Urinary bladder (tissue), 4 donors: ENCODE measurements around the gene AP3D1. TPM values are rescaled to one million over a fixed set of nuclear protein-coding genes. Genes with fewer than 3 reads are reported as not detected.

Experiments used
- DNase-seq: peaks from one replicate; pipeline ENCODE4 v3.0.0-alpha.2; 2015; ENCODE audit errors: extremely low spot score
- H3K27ac ChIP-seq: one replicate; pipeline ENCODE4 v1.5.1; 2013; ENCODE audit warnings: low read depth, mild to moderate bottlenecking, moderate library complexity
- H3K36me3 ChIP-seq: one replicate; pipeline ENCODE4 v1.6.1; 2013; ENCODE audit warnings: mild to moderate bottlenecking, moderate library complexity; ENCODE audit not compliant: insufficient read depth
- H3K4me1 ChIP-seq: one replicate; pipeline ENCODE4 v1.6.1; 2013; ENCODE audit warnings: mild to moderate bottlenecking, moderate library complexity; ENCODE audit not compliant: insufficient read depth
- H3K4me3 ChIP-seq: one replicate; pipeline ENCODE4 v1.5.1; 2013; ENCODE audit warnings: low read depth, low read length
- WGBS: extraction: QIAGEN DNeasy Blood & Tissue Kit; methylation state at CpG from one replicate; pipeline ENCODE4 v1.1.7; 2013; 5-methylcytosine and 5-hydroxymethylcytosine counted together
- polyA plus RNA-seq: library from polyadenylated mRNA; stranded (reverse); fragments of 200-250 nt; gene quantifications from one replicate; pipeline ENCODE4 v1.2.3, GENCODE V29; 2013
- total RNA-seq: library from RNA; depleted of rRNA; stranded (reverse); fragments of >200 nt; gene quantifications from one replicate; pipeline ENCODE4 v1.2.3, GENCODE V29; 2014
- donor health status: healthy with polysubstance abuse.
- donor health status: healthy.

The AP3D1 gene
- total and polyA plus RNA-seq, 2 donors = 48.9 to 87.8 TPM

- Histone ChIP-seq H3K4me3 (no peak overlapping the region), H3K36me3 (no peaks in the 10 kb centered on the region), H3K4me1 (no peaks in the 10 kb centered on the region), H3K27ac (no peak overlapping the region)
- WGBS = 83% methylated on average over 18 of the region's 18 CpGs
- DNase-seq = no peak
Observed at GRCh38 chr19:2173767-2174577, 22.6 kb upstream of the AP3D1 start.

DNA sequence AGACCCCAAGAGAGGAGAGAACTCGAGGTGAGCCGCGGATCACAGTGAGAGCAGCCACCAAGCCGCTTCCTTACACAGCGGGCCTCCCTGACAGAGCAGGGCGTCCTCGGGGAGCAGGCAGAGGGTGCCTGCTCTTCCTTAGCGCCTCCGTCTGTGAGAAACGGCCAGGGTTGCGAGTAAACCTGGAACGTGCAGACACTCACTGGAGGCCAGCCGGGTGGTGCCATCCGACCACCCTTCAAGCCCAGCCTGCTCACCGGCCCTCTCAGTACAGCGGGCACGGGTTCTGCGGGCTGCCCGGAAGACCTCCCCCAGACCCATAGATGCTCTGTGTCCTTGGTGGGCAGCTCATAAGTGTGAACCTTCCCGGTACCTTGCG, 22.0 kb upstream of the AP3D1 start:
- H3K4me3 ChIP-seq = no peak overlapping the region
- no peak overlapping the region for H3K27ac ChIP-seq
- WGBS = 89% methylated on average over 21 of the region's 21 CpGs
- H3K4me1 ChIP-seq = no peaks in the 10 kb centered on the region
- no peak for DNase-seq
- H3K36me3 ChIP-seq = no peaks in the 10 kb centered on the region

DNA sequence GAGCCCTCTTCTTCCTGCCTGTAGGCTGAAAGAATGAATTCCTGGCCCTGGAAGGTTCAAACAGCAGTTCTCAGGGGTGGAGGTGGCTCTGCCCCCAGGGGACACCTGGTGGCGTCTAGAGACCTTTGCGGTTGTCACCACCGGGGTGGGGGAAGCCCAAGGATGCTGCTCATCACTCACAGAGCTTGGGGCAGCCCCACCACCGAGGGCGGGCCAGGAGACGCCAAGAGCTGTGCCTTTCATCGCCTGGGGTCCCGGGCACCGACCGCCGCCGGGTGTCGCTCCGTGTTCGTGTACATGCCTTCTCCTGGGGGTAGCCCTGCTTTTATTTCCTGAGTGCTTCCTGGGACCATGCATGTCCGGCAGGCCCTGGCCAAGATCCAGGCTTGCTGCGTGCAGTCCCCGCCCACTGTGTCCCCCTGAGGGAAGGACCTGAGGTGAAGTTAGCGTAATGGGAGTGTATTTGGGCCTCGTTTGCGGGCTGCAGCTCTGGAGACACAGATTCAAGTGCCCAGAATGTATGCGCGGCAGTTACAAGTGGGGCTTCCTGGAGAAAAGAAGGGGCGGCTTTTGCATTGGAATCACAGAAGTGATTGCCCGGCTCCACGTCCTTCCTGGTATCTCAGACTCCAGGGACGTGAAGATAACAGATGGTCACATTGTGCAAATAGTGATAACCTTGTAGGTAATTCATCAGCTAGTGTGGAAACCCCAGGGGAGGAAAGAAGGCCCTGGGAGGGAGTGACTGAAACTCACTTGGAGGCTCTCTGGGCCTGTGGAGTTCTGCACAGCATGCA, 20.2 kb upstream of the AP3D1 start:
- H3K4me1 ChIP-seq = peaks cover 3% of the 10 kb centered on the region
- no peak overlapping the region for H3K4me3 ChIP-seq
- no peak overlapping the region for H3K27ac ChIP-seq
- no peak for DNase-seq
- no peaks in the 10 kb centered on the region for H3K36me3 ChIP-seq
- 44% methylated on average over 27 of the region's 27 CpGs for WGBS

DNA sequence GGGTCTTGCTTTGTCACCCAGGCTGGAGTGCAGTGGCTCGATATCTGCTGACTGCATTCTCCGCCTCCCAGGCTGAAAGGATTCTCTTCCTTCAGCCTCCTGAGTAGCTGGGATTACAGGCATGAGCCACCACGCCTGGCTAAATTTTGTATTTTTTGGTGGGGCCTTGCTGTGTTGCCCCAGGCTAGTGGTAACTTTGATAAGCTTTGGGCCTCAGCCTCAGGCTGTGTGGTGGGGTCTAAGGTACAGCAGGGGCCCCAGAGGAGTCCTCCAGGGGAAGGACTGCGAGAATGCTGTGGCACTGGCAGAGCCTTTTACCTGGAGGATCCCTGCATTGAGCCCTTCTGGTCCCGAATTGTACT, 19.6 kb upstream of the AP3D1 start:
- DNase-seq = no peak
- Histone ChIP-seq H3K4me3 (no peak overlapping the region), H3K36me3 (no peaks in the 10 kb centered on the region), H3K4me1 (peaks cover 3% of the 10 kb centered on the region), H3K27ac (no peak overlapping the region)
- WGBS = 80% methylated on average over 5 of the region's 5 CpGs

- no peak overlapping the region for H3K4me3 ChIP-seq
- no peak overlapping the region for H3K27ac ChIP-seq
- no peaks in the 10 kb centered on the region for H3K36me3 ChIP-seq
- no peak for DNase-seq
- peaks cover 3% of the 10 kb centered on the region for H3K4me1 ChIP-seq
- 86% methylated on average over 12 of the region's 12 CpGs for WGBS
Observed at GRCh38 chr19:2170219-2170618, 18.9 kb upstream of the AP3D1 start.

GRCh38 chr19:2168619-2169424, 17.5 kb upstream of the AP3D1 start:
- DNase-seq = no peak
- no peak overlapping the region for H3K4me3 ChIP-seq
- peaks cover 5% of the 10 kb centered on the region for H3K4me1 ChIP-seq
- no peaks in the 10 kb centered on the region for H3K36me3 ChIP-seq
- WGBS = 15% methylated on average over 24 of the region's 24 CpGs
- peak overlapping the region; percentile 75 for H3K27ac ChIP-seq

GRCh38 chr19:2167896-2168618, 16.7 kb upstream of the AP3D1 start:
- peaks cover 5% of the 10 kb centered on the region for H3K4me1 ChIP-seq
- peak overlapping the region; percentile 71 for H3K27ac ChIP-seq
- WGBS = 45% methylated on average over 16 of the region's 16 CpGs
- no peak overlapping the region for H3K4me3 ChIP-seq
- DNase-seq = no peak
- no peaks in the 10 kb centered on the region for H3K36me3 ChIP-seq

DNA sequence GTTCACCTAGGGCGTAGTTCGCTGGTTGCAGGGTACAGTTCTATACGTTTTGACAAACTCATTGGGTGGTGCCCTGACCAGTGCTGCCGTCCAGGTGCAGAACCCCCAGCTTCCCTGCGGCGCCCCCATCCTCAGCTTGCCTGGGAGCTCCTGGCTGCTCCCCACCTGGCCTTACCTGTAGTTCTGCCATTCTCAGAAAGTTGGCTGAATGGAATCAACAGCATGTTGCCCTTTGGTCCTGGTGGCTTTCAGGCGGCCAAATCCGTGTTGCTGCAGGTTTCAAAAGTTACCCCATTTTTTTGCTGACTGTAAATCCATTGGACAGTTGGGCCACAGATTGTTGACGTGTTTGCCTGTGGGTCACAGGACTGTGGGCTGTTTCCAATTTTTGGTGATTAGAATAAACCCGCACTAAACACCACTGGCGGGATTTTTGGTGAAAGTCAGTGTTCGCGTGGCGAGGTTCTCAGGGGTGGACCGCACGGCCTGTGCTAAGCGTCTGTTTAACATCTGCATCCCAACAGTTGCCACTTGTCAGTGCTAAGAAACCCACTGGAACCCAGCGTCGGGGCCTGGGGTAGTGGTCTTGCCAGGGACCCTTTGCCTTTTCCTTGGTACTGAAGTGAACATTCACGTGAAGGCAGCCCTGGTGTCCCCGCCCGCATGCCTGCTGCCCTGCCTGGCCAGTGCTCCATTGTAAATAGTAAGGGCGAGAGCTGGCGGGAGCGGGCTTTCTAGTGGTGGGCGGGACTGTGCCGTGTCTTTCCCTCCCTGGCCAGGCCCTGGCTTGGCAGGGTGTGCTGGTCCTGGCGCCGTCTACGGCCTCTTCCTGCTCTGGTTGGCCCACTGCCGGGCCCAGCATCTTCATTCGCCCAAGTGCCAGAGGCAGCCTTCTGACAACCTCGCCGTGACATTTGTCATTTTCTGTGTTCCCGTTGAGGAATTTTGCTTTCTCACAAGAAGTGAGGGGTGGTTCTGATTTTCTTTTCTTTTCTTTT, 15.7 kb upstream of the AP3D1 start:
- Histone ChIP-seq H3K27ac (peak overlapping the region; percentile 62), H3K4me1 (peaks cover 5% of the 10 kb centered on the region), H3K4me3 (no peak overlapping the region), H3K36me3 (no peaks in the 10 kb centered on the region)
- no peak for DNase-seq
- 42% methylated on average over 35 of the region's 35 CpGs for WGBS

DNA sequence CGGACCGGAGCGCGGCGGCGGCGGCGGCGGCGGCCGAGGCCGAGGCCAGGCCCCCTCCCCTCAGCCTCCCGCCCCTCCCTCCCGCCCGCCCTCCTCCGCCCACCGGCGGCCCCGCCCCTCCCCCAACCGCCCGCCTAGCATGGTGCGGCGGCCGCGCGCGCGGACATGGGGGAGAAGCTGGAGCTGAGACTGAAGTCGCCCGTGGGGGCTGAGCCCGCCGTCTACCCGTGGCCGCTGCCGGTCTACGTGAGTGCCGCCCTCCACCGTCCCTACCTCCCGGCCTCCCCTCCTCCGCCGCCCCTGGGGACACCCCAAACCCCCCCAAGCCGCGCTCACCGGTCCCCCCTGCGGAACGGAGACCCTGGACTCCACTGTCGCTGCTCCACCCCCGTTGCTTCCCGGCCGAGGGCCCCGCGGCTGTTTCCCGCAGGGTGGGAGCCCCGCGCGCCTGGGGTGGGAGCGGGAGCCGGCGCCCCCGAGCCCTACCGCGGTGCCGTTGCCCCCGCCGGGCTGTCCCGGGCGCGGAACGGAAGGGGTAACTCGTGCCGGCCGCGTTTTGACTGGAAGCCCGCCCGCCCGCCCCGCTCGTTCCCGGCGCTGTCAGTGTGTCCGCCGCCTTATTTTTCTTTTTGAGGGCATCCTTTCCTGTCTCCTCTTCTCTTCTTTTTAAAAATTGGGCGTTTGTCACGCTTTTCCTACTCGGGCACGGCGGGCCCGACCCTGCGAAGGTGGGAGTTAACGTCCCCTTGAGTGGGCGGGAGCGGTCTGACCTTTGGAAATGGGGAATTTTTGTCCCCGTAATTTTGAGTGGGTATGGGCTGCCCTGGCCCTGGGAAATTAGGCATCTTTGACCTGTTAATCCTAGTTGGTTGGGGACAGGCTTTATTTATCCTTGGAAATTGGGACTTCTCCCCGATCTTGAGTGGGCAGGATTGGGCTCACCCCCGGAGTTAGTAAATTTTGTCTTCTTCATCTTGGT, 12.9 kb upstream of the AP3D1 start:
- under 1% methylated on average over 91 of the region's 95 CpGs for WGBS

DNA sequence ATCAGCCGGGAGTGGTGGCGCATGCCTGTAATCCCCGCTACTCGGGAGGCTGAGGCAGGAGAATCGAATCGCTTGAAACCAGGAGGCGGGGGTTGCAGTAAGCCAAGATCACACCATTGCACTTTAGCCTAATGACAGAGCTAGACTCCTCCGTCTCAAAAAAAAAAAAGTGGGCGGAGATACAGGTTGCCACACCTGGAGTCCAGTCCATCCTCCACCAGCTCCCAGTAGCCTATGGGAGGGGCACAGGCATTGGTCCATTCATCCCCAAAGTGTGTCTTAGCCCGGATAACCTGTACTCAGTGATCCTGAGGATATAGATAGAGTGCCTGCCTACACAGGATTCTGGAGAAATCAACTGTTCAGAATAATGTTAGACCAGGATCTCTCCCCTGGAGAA, 9.0 kb upstream of the AP3D1 start:
- Histone ChIP-seq H3K4me3 (no peak overlapping the region), H3K27ac (no peak overlapping the region), H3K4me1 (peaks cover 2% of the 10 kb centered on the region), H3K36me3 (no peaks in the 10 kb centered on the region)
- 92% methylated on average over 10 of the region's 10 CpGs for WGBS
- DNase-seq = no peak

More for the DNA sequence above, 12.9 kb upstream of the AP3D1 start:
- Histone ChIP-seq H3K4me3 (peak overlapping the region; percentile 99), H3K36me3 (no peaks in the 10 kb centered on the region), H3K4me1 (peaks cover 5% of the 10 kb centered on the region), H3K27ac (peak overlapping the region; percentile 92)
- no peak for DNase-seq

GRCh38 chr19:2157452-2157851, 6.1 kb upstream of the AP3D1 start:
- 83% methylated on average over 2 of the region's 2 CpGs for WGBS
- H3K4me1 ChIP-seq = no peaks in the 10 kb centered on the region
- no peaks in the 10 kb centered on the region for H3K36me3 ChIP-seq
- no peak overlapping the region for H3K27ac ChIP-seq
- DNase-seq = no peak
- no peak overlapping the region for H3K4me3 ChIP-seq
